ENCODE measurements around the gene CLRN1. TPM values are rescaled to one million over a fixed set of nuclear protein-coding genes. Genes with fewer than 3 reads are reported as not detected.

Gene CLRN1
- polyA plus RNA-seq, 3 donors from 2014 or later, result not detected

DNA sequence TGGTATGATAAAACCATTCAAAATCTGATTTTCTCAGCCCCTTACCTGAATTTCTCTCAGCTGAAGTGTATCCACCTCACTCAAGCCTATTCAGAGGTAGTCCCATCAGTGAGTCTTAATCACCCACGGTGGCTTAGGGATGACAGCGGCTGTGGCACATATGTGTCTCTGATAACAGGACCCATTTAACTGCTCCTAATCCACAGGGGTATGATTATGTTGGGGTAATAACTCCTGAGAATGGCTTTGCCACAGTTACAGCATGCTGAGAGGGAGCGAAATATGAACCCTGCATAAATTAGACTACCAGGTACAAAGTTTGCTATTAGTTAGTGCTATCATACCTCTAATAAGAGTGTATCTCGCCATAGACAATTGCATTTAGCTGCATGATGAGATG, 10.6 kb downstream of the CLRN1 start:
- no peak overlapping the region for H3K27ac Mint-ChIP-seq
- no peak overlapping the region for H3K4me3 Mint-ChIP-seq
- peaks cover 4 to 8% (median 6%) of the 10 kb centered on the region in 3 donors for H3K27me3 Mint-ChIP-seq (ENCODE audit: low read depth in 3 of 3)
- no peaks in the 10 kb centered on the region for H3K9me3 Mint-ChIP-seq
- H3K36me3 Mint-ChIP-seq, result no peaks in the 10 kb centered on the region
- DNase-seq, result no peak
- no peaks in the 10 kb centered on the region for H3K4me1 Mint-ChIP-seq

DNA sequence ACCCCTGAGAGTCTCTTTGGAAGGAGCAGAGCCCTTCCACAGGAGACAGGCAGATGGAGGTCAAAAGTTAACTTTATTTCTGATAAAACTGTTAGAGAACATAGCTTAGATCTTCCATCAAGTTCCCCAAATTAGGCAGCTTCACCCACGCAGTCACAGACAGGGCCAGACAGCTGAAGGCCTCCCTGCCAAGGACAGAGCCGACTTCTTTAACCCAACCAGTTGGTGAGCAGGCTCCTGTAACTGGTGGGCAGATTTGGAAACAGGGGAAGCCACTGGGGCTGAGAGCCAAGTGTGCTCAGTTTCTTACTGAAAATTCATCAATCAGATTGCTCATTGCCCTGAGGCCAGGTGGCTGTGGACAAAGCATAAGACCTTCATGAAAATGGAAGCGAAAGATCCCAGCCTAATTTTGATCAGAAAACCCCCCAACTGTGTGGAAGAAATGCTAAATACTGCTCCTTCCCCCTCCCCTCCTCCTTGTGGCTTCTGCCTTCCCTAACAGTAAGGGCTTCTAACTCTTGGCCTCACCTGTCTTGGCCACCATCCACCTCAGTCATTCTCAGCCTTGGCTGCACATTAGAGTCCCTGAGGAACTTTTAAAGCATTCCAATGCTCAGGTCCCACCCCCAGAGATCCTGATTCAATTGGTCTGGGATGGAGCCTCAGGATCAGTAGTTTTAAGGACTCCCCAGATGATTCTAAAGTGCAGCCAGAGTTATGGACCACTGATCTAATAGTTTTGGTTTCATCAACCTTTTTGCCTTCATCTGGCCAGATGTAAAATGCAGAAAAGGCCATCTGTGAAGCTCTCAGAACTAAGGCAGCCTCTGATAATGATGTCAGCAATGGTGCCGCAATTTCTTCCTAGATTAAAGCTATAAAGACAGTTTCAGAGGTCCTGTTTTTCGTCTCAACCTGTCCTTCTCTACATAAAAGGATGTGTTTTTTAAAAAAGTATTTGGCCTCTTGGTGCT, 11.5 kb downstream of the CLRN1 start:
- no peak overlapping the region for H3K4me3 Mint-ChIP-seq
- no peaks in the 10 kb centered on the region for H3K36me3 Mint-ChIP-seq
- H3K9me3 Mint-ChIP-seq, result no peaks in the 10 kb centered on the region
- H3K27ac Mint-ChIP-seq, result no peak overlapping the region
- peaks cover 4 to 7% (median 6%) of the 10 kb centered on the region in 3 donors for H3K27me3 Mint-ChIP-seq (ENCODE audit: low read depth in 3 of 3)
- no peaks in the 10 kb centered on the region for H3K4me1 Mint-ChIP-seq
- no peak for DNase-seq

DNA sequence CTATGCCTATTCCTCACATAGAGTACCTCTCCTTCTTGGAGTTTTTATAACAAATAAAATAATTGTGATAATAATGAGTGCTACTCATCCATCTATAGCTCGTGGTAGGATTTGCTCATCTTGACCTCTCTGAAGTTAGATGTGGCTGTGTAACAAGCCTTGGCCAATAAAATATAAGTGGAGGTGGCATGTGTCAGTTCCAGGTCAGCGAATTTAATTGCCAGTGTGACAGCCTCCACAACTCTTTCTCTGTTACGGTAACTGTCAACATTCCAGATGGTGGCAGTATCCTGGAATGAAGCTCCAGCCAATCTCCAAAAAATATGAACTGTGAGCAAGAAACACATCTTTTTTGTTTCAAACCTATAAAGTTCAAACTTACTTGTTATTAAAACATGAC, 13.8 kb downstream of the CLRN1 start:
- DNase-seq, result no peak
- H3K9me3 Mint-ChIP-seq, result no peaks in the 10 kb centered on the region
- no peak overlapping the region for H3K4me3 Mint-ChIP-seq
- no peaks in the 10 kb centered on the region for H3K4me1 Mint-ChIP-seq
- H3K36me3 Mint-ChIP-seq, result no peaks in the 10 kb centered on the region
- H3K27ac Mint-ChIP-seq, result no peak overlapping the region
- peaks cover under 1 to 8% (median 3%) of the 10 kb centered on the region in 3 donors for H3K27me3 Mint-ChIP-seq (ENCODE audit: low read depth in 3 of 3)

DNA sequence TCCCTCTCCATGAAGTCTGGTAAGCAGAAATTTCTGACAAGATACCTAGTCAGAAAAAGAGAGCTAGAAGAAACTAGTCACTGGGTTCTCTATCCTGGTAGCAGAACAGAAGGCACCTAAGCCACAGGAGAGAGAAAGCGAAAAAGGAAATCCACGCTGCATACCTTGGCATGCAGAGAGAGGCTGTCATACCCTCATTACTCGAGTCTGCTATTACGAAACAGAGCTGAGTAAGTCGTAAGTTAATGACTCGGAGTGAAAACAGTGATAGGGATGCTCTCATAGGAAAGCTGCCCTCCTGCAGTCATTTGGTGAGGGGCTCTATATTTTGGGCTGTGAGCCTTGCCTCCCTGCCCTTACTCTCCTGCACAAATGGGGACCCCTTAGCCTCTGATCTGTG, 16.2 kb downstream of the CLRN1 start:
- Mint-ChIP-seq H3K36me3 (no peaks in the 10 kb centered on the region), H3K4me1 (no peaks in the 10 kb centered on the region), H3K27ac (no peak overlapping the region), H3K4me3 (no peak overlapping the region), H3K9me3 (no peaks in the 10 kb centered on the region), H3K27me3 (ENCODE audit: low read depth in 3 of 3) (peaks cover 0 to 8% (median 3%) of the 10 kb centered on the region in 3 donors)
- no peak for DNase-seq

DNA sequence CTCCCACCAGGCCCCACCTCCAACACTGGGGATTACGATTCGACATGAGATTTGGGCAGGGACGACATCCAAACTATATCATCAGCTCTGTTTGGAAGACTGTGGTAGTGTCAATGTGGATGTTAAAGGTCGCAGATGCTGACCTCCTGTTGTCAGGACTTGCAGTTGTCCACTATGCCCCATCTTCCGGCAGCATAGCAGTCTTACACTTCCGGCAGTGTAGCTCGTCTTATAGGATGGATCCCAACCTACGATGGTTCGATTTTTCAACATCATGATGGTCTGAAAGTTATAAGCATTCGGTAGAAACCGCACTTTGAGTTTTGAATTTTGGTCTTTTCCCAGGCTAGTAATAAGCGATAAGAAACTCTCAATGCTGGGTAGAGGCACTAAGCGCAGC, 20.6 kb downstream of the CLRN1 start:
- DNase-seq, result no peak
- H3K27ac Mint-ChIP-seq, result no peak overlapping the region

DNA sequence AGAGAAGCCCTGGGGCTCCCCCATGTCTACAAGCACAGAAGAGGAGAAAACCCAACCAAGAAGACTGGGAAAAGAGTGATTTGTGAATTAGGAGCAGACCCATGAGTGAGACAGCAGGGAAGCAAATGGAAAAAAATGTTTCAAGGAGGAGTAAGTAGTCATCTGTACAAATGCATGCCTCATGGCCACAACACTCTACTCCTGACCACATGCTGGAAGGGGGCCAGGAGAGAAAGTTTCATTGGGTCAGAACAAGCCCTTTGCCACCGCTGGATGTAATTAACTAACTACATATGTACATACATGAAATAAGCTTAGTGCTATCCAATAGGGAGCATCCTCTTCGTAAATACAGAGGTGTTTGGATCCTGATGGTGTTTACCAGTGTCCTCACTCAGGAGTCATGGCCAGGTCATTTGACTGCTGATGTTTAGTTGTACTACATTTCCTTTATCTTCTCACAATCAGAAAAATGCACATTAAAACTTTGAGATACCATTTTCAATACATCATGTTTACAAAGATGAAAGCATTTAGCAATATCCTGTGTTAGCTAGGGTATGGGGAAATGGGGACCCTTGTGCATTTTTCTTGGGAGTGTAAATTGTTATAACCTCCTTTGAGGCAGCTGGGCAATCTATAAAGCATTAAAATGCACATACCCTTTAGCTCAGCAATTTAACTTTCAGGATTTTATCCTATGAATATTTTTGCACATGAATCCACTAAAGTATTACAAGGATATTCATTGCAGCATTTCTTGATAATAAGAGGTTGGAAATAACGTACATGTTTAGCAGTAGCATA, 27.1 kb downstream of the CLRN1 start:
- Mint-ChIP-seq H3K27me3 (ENCODE audit: low read depth in 3 of 3) (peaks cover 3 to 14% (median 8%) of the 10 kb centered on the region in 3 donors), H3K4me1 (no peaks in the 10 kb centered on the region), H3K4me3 (no peak overlapping the region), H3K27ac (no peak overlapping the region), H3K36me3 (no peaks in the 10 kb centered on the region), H3K9me3 (no peaks in the 10 kb centered on the region)
- DNase-seq, result no peak

More for the DNA sequence above, 20.6 kb downstream of the CLRN1 start:
- H3K27me3 Mint-ChIP-seq (ENCODE audit: low read depth in 3 of 3), result peaks cover 0 to 10% (median 4%) of the 10 kb centered on the region in 3 donors
- H3K4me3 Mint-ChIP-seq, result no peak overlapping the region
- no peaks in the 10 kb centered on the region for H3K9me3 Mint-ChIP-seq
- no peaks in the 10 kb centered on the region for H3K4me1 Mint-ChIP-seq
- no peaks in the 10 kb centered on the region for H3K36me3 Mint-ChIP-seq

DNA sequence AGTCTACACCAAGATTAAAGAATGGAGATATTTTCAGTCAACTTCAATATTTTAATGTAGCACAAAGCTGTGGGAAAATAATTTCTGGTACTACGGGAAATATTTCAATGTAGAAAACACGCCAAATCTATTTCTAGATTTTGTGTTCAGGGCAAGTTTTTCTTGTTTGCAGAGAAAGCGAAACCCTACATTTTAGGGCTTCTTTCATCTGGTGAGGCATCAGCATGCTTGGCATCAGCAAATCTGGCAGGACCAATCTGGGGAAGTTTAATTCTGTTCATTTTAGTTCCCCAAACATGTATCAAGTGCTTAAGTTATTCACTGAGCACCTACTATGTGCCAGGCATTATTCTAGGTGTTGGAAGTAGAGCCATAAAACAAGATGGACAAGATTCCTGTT, 30.3 kb downstream of the CLRN1 start:
- DNase-seq, result no peak
- Mint-ChIP-seq H3K27ac (no peak overlapping the region), H3K4me1 (no peaks in the 10 kb centered on the region), H3K4me3 (no peak overlapping the region), H3K36me3 (no peaks in the 10 kb centered on the region), H3K9me3 (no peaks in the 10 kb centered on the region), H3K27me3 (ENCODE audit: low read depth in 3 of 3) (peaks cover 3 to 15% (median 5%) of the 10 kb centered on the region in 3 donors)

DNA sequence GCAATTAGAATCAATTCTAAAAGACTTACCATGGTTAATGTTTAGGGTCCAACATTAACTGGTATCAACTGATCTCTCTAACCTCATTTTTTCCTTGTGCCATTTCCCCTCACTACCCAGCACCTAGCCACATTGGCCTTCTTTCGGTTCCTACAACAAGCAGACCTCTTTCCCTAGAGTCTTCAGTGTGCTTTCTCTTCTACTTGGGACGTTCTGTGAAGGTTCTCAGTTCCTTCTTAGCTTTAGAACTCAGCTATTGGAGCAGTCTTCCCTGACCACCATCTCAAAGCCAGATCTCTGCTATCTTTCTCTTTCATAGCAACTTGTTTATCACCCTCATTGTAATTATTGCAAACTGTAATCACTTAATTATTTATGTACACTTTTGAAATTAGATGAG, 35.8 kb downstream of the CLRN1 start:
- H3K4me1 Mint-ChIP-seq, result no peaks in the 10 kb centered on the region
- peaks cover 3 to 11% (median 4%) of the 10 kb centered on the region in 3 donors for H3K27me3 Mint-ChIP-seq (ENCODE audit: low read depth in 3 of 3)
- DNase-seq, result no peak
- peaks cover 0 to 3% (median 0%) of the 10 kb centered on the region in 6 donors for H3K9me3 Mint-ChIP-seq
- H3K4me3 Mint-ChIP-seq, result no peak overlapping the region
- H3K27ac Mint-ChIP-seq, result no peak overlapping the region
- H3K36me3 Mint-ChIP-seq, result no peaks in the 10 kb centered on the region

DNA sequence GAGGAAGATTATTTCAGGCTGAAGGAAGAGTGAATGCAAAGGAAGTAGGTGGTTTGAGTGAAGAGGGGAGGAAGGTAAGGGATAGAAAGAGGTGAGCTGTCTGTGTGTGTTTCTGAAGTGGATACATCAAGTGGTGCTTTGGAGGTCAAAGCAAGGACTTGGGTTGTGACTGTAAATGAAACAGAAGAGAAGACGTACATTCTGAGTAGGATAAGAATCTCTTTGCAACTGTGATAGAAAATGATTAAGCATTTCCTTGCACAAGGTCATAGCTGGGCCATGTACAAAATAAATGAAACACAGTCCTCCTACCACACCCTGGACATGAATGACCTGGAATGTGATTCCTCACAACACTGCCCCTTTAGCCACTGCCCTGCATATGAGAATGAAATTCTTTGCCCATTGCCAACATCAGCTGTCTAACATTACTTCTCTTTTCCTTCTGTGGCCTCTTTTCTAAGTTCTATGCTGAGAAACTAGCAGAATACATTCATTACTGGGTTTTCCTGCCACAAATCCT, 39.0 kb downstream of the CLRN1 start:
- no peak for DNase-seq
- no peak overlapping the region for H3K4me3 Mint-ChIP-seq
- H3K27me3 Mint-ChIP-seq (ENCODE audit: low read depth in 3 of 3), result peaks cover 4 to 11% (median 6%) of the 10 kb centered on the region in 3 donors
- H3K9me3 Mint-ChIP-seq, result peaks cover 0 to 3% (median 0%) of the 10 kb centered on the region in 6 donors
- H3K36me3 Mint-ChIP-seq, result no peaks in the 10 kb centered on the region
- H3K27ac Mint-ChIP-seq, result no peak overlapping the region
- H3K4me1 Mint-ChIP-seq, result no peaks in the 10 kb centered on the region

DNA sequence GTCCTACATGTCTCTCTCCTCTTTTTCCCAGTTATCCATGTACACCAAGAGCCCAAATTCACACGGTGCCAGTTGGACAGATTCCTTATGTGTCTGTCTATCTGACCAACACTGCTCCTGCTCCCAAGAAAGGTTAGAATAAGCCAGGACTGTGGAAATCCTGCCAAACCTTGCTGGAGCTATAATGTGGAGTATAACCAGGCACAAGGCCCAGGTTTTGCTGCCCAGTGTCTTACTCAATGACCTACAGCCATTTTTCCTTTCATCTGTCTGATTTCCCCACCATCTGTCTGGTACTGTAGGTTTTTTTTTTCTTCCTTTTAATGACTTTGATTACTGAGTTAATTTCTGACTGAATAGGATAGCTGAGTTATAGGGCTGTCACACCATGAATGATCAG, 40.8 kb downstream of the CLRN1 start:
- no peak for DNase-seq
- no peak overlapping the region for H3K4me3 Mint-ChIP-seq
- peaks cover 3 to 8% (median 7%) of the 10 kb centered on the region in 3 donors for H3K27me3 Mint-ChIP-seq (ENCODE audit: low read depth in 3 of 3)
- peaks cover 0 to 3% (median 0%) of the 10 kb centered on the region in 6 donors for H3K9me3 Mint-ChIP-seq
- no peaks in the 10 kb centered on the region for H3K4me1 Mint-ChIP-seq
- H3K27ac Mint-ChIP-seq, result no peak overlapping the region
- no peaks in the 10 kb centered on the region for H3K36me3 Mint-ChIP-seq

DNA sequence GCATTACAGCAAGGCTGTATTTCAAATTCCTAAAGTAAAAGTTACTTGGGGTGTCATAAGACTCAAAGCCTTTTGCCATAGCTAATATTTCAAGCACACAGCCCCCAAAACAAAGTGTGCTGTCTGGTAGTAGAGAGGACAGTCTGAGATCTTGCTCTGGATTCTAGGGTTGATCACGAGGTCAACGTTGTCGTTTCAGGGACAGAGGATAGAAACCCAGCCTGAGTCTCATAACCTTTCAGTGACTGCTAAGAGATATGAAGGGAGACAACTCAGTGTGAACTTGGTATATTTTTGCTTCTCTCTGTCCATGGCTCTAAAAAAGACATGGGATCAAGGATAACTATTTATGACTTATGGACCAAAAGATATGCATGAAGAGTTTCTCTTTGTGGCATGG, 41.7 kb downstream of the CLRN1 start:
- DNase-seq, result no peak
- peaks cover 0 to 2% of the 10 kb centered on the region in 2 donors for H3K4me1 Mint-ChIP-seq
- no peak overlapping the region for H3K27ac Mint-ChIP-seq
- no peaks in the 10 kb centered on the region for H3K36me3 Mint-ChIP-seq
- no peak overlapping the region for H3K4me3 Mint-ChIP-seq
- peaks cover 2 to 6% (median 6%) of the 10 kb centered on the region in 3 donors for H3K27me3 Mint-ChIP-seq (ENCODE audit: low read depth in 3 of 3)
- H3K9me3 Mint-ChIP-seq, result no peaks in the 10 kb centered on the region

DNA sequence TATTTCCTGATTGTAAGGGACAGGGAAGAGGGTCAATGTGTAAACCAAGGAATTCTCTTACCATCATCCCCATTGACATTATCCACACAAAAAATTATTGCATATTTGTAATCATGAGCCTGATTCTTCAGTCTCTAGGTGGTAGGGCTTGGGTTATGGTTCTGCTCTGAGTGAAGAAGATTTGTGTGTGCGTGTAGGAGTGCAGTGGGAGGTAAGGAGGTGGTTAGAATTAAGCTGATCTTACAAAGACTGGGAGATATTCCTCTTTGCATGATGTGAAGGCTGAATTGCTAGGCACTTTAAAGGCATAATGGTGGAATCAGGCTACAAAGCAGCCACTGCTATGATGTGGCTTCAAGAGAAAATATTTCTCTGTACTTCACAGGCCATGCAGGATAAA, 44.3 kb downstream of the CLRN1 start:
- H3K9me3 Mint-ChIP-seq, result no peaks in the 10 kb centered on the region
- peaks cover 3 to 7% of the 10 kb centered on the region in 2 donors for H3K4me1 Mint-ChIP-seq
- H3K27me3 Mint-ChIP-seq (ENCODE audit: low read depth in 3 of 3), result peaks cover 2 to 12% (median 6%) of the 10 kb centered on the region in 3 donors
- H3K4me3 Mint-ChIP-seq, result no peak overlapping the region
- no peaks in the 10 kb centered on the region for H3K36me3 Mint-ChIP-seq
- no peak for DNase-seq
- H3K27ac Mint-ChIP-seq, result no peak overlapping the region

DNA sequence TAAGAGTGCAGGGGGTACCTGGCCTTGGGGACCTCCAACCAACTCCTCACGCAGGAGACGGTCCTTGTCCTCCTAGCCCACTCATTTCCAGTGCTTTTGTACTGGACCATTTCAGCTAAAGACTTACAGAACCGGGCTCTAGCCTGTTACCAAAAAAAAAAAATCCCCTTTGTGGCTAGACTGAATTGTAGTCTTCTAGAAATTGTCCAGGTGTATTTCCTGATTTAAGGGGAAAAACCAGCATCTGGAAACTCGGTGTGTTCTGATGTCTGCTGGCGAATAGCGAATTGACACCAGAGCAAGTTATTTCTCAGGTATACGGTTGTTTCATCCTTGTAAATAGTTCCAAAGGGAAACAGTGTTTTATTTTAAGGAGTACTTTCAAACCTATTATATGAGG, 46.2 kb downstream of the CLRN1 start:
- no peak overlapping the region for H3K27ac Mint-ChIP-seq
- peaks cover 3 to 7% of the 10 kb centered on the region in 2 donors for H3K4me1 Mint-ChIP-seq
- no peak for DNase-seq
- H3K36me3 Mint-ChIP-seq, result no peaks in the 10 kb centered on the region
- H3K9me3 Mint-ChIP-seq, result no peaks in the 10 kb centered on the region
- no peak overlapping the region for H3K4me3 Mint-ChIP-seq
- peaks cover 2 to 12% (median 6%) of the 10 kb centered on the region in 3 donors for H3K27me3 Mint-ChIP-seq (ENCODE audit: low read depth in 3 of 3)

DNA sequence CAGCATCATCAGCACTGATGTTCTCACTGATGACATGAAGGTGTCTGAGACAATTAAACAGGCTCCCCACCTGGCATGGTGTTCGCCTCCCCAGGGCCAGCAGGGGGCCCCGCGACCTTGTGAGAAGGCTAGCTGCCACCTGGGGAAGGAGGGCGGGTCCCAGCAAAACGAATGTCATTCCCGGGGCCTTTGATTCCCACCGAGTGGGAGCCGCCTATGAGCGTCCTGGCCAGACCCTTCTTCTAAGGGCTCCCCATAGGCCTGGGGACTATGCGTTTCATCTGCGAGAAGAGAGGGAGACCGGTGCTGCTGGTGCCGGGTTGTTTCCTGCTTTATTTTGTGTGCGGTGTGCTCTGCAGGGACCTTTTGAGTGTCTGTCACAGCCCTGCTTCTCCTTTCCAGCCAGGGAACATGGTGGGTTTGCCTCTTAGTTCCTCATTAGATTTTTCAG, 46.8 kb downstream of the CLRN1 start:
- no peak overlapping the region for H3K27ac Mint-ChIP-seq
- no peaks in the 10 kb centered on the region for H3K9me3 Mint-ChIP-seq
- DNase-seq, result peak; percentile 3 to 7 (median 6)
- H3K4me3 Mint-ChIP-seq, result peak overlapping the region; percentile 10 to 56 (median 38)
- H3K27me3 Mint-ChIP-seq (ENCODE audit: low read depth in 3 of 3), result peaks cover 2 to 11% (median 3%) of the 10 kb centered on the region in 3 donors
- peaks cover 3 to 7% of the 10 kb centered on the region in 2 donors for H3K4me1 Mint-ChIP-seq
- no peaks in the 10 kb centered on the region for H3K36me3 Mint-ChIP-seq
